Right kidney (tissue), 1 donor: ENCODE results near the gene CBFB.
"Not testable (repeated sequence)": the region's sequence is repeated elsewhere in the genome, so short reads cannot be mapped to it uniquely, and the experiment has no call there.

Source experiments
- DNase-seq: peaks from one replicate; pipeline ENCODE4 v3.0.0-alpha.2; 2016

CBFB gene

DNA sequence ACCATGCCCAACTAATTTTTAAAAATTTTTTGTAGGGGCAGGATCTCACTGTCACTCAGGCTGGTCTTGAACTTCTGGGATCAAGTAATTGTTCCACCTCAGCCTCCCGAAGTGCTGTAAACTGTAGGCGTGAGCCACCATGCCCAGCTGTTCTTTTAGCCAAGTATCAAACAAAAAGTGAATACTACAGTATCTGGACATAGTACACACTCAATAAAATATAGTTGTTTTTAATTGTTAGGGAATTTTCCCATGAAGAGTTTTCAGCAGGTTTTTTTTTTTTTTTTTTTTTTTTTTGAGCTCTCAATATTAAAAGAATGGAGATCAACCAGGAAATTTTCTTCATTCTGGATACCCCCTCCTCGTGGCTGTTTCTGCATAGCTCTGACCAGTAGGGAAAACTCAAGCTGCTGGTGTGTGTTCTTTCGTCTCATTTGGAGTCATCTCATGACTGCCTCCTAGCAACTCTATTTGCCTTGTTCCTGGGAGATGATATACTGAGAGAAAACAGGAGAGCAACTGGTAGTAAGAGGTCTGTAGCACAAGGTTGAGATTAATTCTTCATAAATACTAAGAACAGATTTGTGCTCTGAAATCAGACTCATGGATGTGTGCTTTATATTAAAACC is 64.3 kb downstream of the CBFB start:
- no peak for DNase-seq

DNA sequence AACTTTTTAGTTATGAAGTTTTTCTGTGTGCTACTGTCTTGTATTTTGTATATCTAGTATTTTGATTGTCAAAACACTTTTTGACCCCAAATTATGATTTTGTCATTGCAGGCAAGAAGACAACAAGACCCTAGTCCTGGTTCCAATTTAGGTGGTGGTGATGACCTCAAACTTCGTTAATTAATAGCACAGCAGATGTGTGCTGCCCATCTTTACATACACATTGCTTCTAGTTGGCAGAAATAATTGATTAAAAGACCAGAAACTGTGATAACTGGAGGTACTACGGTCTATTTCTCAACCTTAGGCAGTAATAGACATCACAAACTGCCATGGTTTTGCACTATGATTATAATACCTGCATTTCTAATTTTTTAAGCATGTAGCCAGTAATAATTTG is 69.7 kb downstream of the CBFB start:
- DNase-seq: no peak

DNA sequence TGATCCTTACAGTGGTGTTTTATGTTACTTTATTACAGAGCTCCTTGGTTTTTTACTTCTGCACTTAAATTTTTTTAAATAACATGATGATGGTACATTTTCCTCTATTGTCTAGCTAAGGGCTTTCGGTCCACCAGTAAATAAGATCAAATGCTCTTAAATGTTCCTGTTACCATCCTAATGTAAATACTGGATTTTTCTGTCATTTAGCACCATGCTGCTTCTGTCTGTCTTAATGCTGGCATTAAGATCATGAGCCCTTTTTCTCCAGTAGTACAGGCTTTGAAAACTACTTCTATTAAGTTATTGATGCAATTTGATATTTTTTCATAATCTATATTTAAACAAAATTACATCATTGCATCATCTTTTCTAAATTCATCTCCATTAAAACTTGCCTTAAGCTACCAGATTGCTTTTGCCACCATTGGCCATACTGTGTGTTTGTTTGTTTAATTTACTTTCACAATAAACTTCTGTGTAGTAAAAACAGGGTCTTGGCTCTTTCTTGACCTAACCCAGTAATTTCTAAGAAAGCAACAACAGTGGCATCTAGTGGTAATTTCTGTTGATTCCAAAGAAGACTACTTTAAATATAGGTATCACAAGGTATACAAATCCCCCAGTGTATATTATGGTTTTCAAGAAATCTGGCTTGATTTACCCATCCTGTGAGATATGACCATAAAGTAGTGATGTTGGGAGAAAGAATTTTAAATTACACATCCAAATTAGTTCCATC is 71.8 kb downstream of the CBFB start:
- no peak for DNase-seq

DNA sequence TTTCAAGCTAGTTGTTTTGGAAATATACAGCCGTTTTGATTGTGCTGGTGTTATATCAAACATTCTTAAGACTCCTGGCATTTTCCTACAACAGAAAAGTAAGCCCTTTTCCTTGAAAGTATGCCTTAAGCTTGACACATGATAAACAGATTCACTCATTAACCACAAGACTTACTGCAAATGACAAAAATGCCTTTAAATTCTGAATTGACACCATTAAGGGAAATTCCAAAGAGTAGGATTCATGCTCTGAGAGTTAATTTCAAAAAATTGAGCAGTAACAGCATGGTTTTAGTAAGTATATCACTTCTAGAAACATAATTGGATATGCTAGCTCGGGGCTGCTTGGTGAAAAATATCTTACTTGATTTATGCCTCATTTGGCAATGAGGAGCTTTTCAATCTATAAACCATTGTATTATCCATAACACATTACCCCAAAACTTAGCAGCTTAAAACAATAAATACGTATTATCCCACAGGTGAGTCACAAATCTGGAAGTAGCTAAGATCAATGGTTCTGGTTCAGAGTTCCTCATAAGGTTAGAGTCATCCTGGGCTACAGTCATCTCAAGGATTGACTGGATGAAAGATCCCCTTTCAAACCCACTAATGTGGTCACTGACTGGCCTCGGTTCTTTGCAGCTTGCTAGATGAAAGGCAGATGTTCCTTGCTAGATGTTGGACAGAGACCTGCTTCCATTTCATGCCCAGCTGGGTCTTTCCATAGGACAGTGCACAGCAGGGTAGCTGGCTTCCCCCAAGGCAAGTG is 72.5 kb downstream of the CBFB start:
- DNase-seq: no peak

DNA sequence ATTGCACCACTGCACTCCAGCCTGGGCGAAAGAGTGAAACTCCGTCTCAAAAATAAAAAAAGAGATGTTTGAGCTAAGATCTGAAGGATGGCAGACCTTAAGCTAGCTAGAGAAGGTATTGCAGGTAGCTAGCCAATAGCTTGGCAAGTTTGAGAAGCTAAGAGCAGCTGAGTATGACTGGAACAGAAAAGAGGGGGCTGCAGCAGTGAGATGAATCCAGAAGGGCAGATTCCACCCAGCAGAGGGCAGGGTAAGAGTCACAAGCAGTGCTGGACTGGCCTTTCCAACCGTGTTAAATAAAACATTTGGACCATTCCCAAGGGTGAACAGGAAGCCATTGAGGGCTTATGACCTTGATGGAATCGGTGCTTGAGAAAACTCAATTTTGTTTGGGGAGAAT is 75.1 kb downstream of the CBFB start:
- DNase-seq: no peak

DNA sequence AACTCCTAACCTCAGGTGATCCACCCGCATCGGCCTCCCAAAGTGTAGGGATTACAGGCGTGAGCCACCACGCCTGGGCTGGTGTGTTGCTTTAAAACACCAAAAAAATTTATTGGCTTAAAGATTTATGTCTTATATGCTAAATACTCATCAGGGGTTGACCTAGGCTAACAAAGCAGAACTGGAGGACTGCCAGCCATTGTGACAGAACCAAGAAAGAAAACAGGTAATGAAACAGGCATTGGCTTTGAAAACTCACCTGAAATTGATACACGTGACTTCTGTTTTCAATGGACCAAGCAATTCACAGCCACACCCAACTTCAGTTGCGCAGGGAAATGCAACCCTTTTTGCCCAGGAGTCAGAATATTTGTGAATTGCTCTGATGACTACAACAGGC is 75.9 kb downstream of the CBFB start:
- DNase-seq: no peak

DNA sequence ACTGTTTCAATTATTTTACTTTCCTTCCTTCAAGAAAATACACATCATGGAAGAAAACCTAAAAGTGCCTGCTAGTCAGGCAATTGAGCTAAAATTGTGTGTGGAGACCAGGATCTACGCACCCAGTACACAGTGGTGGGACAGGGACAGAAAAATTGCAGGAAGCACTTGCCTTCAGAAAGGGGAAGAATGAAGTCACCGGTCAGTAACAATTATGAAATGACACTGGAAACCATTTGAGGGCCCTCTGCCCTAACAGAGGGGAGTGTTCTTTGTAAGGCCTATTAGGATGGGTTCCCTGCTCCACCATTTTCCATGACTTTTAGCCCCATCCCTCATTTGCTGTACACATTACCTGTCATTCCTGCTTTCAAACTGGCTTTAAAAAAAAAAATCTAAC is 76.3 kb downstream of the CBFB start:
- DNase-seq: no peak

DNA sequence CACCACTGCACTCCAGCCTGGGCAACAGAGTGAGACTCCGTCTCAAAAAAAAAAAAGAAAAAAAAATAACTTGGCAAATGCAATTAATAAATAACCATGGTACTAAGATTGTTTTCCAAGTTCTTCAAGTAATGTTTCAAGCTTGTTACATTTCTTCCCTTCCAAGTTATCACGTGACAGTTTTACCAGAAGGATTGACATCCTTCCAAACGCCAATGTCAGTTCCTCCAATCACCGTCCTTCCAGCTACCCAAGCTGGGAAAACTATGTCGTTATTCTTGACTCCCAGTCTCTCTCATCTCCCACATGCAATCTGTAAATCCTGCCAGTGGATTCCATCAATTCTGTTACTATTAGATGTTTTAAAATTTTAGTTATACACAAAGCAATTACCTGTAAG is 76.9 kb downstream of the CBFB start:
- DNase-seq: no peak

DNA sequence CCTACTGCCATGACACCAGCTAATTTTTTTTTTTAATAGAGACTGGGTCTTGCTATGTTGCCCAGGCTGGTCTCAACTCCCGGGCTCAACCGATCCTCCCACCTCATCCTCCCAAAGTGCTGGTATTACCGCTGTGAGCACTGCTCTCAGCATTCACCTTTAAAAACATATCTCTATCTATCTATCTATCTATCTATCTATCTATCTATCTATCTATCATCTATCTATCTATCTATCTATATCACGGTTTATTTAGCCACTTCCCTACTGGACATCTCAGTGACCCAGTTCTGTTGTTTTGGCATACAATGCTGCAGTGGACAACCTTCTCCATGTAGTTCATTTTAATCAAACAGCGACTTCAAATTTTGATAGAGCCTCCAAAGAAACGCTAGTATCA is 79.5 kb downstream of the CBFB start:
- DNase-seq: no peak

DNA sequence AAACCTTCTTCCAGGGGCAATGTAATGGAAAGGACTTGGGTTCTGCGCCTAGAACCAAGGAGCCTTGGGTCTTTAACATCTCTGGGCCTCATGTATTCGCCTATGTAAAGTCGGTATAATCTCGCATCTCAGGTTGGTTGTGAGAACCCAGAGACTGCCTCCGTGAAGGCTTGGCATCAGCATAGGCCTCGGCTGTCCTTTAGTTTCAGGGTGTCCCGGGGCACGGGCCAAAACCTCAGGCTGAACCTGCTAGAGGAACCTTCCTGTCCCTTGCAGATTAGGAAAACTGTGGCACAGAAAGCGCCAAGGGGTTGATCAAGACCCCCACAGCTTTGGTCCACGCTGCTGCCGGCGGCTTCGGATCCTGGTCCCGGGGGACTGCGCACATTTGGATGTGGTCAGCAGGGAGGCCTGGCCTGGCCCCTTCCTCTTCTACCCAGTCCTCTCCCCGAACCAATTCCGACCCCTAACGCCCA is 80.0 kb downstream of the CBFB start:
- DNase-seq: no peak

DNA sequence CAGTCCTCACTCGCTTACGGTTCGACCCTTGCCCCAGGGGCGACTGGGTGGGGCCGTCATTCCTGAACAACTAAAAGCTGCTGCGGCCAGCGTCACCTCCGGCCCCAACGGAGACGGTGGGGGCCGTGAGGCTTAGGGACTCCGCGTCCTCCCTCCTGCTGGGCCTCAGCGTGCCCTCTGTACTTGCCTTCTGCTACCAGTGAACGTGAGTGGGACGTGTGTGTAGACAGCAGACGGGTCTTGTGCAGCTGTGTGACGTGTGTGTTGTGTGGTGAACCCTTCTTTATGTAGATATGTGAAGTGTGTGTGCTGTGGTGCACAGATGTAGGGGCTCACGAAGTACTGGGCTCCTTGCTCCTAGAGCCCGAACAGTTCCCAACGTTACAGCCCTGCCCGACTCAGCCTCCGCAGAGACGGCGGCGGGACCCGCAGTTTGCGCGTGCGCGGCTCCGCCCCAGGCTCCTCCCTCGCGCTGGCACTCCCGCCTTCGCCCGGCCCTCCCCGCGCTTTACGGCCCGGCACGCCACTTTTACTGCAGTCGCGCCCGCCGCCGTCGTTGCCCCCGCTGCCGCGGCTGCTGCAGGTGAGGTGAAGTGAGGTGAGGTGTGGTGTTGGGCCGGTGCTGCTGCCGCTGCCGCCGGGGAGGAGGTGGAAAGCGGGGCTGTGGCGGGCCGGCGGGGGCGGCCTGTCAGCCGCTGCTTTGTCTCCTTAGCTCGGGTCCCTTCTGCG is 80.6 kb downstream of the CBFB start, which contains the start of gene PHAF1:
TSS of gene PHAF1 (plus strand) at position 535 of the 729 bp plus-strand sequence. CDS start 235 bp downstream, outside the sequence.
- peak; percentile 98 for DNase-seq

DNA sequence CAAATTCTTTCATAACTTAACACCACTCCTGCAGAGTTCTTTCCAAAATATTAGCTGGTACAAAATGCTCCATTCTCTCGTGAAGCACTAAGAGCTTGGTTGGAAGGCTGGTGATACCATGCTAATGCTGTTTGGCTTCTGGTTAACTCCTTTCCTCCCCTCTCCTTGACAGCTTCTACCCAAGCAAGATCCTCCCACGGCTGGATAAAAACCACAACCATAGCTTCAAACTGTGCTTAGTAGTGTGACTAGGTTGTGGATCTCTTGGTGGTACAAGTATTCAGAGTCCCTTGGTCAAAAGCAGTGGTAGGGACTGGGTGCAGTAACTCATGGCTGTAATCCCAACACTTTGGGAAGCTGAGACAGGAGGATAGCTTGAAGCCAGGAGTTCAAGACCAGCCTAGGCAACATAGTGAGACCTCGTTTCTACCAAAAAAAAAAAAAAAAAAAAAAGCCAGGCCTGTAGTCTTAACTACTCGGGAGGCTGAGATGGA is 83.0 kb downstream of the CBFB start:
- no peak for DNase-seq

DNA sequence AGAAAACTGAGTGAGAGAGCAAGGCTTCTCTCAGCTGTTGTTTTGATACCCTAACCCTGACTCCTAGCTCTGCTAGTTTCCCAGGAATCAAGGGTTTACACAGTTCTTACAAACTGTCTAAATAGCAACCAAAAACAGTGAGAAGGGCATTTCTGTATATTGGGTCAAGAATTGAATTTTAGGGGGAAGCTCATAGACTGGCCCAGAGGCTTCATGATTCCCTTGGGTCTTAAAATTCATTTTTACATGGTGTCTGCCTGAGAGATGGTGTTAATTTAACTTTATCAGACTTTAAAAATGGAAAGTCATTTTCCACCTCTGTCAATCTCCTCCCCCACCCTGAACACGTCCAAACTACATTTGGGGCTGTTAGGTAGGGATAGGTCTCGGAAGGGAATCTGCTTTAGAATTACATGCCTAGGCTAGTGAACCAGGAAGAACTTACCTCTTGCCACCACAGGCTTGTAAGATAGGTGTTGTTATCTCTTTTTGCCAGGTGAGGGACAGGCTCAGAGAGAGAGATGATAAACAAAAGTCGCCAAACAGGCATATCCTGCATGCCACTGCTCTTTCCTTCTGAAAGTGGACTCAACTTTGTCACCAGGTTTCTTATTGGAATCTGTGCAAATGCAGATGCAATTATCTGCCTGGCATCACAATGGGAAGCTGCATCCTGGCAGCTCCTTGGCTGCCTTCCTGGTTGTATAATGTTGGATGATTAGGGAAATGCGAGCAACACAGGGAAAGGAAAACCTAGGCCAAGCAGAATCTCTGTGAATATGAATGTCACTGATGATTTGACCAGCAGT is 83.8 kb downstream of the CBFB start:
- DNase-seq: no peak

DNA sequence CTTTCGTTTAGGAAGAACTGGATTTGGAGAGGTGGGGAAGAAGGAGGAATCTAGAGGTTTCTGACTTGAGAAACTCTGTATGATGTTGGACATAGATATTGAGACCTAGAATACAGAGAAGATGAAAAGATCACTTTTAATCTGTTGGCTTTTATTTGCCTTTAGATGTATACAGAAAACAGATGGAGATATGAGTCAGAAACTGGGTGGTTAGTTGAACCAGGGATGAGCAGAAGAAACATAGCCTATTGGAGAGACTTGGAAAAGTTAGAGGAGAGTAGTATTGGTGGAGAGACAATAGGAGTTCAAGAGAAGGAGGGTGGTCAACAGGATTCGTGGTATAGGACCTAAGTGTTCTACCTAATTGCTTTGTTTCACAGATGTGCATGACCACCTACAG is 85.8 kb downstream of the CBFB start:
- no peak for DNase-seq

DNA sequence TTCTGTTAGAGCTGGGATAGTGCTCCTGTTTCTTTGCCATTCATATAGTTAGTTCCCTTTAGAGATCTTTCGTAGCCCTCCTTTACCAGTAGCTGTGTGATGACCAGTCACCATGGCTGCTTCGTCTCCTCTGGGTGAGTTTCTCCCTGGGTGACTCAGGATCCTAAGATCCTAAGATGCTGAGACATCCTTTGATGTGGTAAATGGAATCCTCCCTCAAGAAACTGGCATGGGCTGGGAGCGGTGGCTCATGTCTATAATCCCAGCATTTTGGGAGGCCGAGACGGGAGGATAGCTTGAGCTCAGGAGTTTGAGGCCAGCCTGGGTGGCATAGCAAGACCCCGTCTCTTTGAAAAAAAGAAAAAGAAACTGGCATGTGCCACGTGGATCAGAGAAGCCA is 86.7 kb downstream of the CBFB start:
- DNase-seq: no peak

DNA sequence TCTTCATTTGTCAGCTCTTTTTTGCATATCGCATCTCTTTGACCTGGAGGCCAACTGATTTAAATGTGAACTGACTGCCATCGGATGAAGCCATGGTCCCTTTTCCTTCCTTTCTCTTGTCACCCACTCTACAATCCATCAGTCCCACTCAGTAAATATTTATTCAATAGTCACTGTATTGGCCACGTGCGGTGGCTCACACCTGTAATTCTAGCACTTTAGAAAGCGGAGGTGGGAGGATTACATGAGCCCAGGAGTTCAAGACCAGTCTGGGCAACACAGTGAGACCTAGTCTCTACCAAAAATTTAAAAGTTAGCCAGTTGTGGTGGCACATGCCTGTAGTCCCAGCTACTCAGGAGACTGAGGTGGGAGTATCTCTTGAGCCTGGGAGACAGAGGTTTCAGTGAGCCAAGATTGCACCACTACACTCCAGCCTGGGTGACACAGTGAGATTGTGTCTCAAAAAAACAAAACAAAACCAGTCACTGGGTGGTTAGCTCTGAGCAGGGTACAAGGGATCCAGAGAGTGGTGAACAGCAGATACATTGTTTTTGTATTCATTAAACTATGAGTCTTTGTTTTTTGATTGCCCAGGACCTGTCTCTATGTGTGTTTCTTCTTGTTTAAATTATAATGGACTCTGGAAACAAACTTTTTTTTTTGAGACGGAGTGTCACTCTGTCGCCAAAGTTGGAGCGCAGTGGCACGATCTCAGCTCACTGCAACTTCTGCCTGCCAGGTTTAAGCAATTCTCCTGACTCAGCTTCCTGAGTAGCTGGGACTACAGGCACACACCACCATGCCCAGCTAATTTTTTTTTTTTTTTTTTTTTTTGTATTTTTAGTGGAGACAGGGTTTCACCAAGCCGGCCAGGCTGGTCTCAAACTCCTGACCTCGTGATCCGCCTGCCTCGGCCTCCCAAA is 87.7 kb downstream of the CBFB start:
- DNase-seq: no peak

DNA sequence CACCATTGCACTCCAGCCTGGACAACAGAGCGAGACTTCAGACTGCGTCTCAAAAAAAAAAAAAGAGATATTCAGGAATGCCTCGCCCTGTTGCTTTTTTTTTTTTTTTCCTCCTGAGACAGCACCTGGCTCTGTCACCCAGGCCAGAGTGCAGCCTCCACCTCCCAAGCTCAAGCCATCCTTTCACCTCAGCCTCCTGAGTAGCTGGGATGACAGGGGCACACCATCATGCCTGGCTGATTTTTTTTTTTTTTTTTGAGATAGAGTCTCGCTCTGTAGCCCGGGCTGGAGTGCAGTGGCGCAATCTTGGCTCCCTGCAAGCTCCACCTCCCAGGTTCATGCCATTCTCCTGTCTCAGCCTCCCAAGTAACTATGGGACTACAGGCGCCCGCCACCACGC is 88.8 kb downstream of the CBFB start:
- no peak for DNase-seq

DNA sequence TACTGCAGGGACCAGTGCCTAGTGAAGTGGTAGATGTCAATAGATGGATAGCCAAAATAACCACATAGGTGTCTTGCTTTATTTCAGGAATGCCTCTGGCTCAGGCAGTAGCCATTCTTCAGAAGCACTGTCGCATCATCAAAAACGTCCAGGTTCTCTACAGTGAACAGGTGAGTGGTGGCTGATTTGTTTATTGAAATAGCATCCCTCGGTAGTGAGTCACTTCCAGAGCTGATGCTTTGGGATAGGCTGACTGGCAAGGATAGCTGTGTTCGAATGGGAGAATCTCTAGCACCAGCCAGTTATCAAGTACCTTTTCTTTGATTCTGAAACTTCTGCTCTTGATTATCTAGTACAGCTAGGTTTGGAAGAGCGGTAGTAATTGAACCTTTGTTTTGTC is 91.1 kb downstream of the CBFB start:
- DNase-seq: no peak

DNA sequence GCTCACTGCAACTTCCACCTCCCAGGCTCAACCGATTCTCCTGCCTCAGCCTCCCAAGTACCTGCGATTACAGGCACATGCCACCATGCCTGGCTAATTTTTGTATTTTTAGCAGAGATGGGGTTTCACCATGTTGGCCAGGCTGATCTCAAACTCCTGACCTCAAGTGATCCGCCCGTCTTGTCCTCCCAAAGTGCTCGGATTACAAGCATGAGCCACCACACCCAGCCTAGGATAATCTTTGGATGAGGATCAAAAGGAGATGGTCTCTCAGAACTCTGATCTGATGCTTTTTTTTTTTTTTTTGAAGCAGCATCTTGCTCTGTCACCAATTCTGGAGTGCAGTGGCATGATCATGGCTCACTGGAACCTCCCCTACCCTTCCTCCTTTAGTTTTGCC is 93.8 kb downstream of the CBFB start:
- not testable (repeated sequence) for DNase-seq

DNA sequence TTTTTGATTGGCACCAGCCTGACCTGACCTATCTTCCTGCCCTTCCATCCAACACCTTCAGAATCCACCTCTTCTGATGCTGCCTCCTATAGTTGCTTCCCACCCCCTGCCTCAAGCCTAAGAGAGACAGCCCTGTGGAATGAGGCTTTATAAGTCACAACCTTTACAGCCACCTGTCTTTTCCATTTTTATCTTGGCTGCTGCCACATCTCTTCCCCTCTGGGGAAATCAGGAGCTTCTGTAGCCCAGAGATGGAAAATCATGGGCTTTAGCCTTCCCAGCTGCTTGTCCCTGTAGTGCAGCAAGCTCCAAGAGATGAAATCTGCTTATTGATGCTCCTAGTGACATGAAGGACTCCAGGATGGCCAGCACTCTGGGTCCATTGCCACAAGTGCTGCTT is 99.5 kb downstream of the CBFB start:
- no peak for DNase-seq
